HG03558 (cell line): ENCODE data around the gene KRIT1.

Experiments
- ATAC-seq: cut with Tn5 transposase; IDR thresholded peaks from one replicate; pipeline ENCODE4 v1.9.1; 2021; ENCODE audit warnings: moderate number of reproducible peaks; ENCODE audit not compliant: unreplicated experiment; ENCODE audit errors: extremely low read depth

KRIT1 gene

DNA sequence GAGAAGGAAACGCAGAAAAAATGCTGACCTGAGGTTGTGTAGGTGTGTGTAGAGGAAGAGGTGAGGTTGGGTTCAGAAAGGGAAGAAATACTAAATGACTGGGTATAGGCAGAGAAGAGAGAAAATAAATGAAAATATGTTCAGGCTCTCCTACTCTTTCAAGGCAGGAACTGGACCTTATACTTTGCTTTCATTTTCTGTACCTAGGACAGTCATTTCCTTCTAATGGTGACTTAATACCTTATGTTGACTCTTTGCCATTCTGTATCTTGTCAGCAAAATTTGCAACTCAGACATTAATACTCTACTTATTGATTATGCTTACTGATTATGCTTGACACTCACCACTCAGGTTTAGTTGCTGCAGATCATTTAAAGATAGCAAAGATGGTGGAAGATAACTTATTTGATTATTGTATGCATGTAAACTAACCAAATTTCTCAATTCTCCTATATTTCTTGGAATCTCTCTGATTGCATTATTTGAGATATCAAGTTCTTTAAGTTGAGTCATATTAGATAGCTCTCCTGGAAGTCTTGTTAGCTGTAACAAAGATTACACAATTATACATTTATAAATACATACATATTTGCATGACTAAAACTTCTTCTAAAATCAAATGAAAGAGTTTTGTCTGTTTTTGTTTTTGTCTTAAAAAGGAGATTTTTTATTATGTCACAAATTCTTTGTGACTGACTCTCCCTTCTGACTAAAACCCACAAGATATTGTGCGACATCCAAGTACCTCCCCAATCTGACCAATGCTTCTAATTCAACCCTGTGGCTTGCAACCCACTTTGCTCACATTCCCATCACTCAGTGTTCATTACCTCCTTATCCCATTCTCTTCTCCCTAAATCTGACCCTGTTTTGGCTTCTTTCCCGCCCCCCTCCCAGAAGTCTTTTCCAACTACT, 86.8 kb downstream of the KRIT1 start:
- ATAC-seq, result no peak

DNA sequence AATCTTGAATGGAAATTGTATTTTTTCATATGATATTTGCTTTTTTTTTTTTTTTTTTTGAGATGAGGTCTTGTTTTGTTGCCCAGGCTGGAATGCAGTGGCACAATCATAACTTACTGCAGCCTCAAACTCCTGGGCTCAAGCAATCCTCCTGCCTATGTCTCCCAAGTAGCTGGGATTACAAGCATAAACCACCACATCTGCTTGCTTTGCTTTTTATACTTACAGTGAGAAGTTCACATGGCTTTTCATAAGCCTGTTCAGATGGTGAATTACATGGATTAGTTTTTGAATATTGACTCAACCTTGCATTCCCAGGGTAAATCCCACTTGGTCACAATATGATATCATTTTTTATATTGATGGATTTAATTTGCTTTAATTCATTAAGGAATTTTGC, 88.7 kb downstream of the KRIT1 start:
- no peak for ATAC-seq

DNA sequence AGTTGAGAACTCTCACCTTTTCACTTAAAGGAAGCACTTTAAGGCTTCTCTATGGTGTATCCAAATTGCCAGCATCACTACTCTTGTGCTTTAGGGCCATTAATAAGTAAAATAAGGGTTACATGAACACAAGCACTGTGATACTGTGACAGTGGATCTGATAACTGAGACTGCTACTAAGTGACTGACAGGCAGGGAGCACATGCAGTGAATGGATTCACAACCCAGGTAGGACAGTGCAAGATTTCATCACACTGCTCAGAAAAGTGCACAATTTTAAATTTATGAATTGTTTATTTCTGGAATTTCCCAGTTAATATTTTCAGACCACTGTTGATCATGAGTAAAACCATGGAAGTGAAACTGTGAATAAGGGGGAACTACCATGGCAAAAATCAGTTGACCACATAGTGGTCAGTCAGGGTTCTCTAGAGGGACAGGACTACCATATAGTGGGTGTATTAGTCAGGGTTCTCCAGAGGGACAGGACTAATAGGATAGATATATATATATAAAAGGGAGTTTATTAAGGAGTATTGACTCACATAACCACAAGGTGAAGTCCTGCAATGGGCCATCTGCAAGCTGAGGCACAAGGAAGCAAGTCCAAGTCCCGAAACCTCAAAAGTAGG, 90.5 kb downstream of the KRIT1 start:
- ATAC-seq, result no peak

DNA sequence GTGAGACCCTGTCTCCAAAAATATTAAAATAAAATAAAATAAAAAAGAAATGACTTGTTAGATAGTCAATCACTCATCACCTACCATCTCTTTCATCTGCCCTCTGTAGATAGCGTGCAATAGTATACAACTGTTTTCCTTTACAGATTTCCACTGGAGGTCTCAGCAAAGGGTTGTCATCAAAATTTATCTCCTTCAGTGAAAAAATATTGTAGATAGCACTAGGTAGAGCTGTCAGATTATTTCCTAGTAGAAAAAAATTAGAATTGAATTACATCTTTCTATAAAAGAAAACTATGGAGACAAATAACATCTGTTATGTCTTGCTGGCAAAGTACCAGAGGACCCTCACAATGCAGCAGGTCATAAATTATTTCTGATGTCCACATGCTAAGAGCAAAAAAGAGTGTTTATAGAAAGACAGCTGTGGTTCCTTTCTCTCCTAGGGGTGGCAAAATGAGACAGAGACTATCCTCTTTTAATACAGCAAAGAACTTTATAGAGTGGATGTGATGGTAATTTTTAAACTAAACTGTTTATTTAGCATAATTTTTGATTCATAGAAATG, 95.2 kb downstream of the KRIT1 start:
- ATAC-seq, result no peak

DNA sequence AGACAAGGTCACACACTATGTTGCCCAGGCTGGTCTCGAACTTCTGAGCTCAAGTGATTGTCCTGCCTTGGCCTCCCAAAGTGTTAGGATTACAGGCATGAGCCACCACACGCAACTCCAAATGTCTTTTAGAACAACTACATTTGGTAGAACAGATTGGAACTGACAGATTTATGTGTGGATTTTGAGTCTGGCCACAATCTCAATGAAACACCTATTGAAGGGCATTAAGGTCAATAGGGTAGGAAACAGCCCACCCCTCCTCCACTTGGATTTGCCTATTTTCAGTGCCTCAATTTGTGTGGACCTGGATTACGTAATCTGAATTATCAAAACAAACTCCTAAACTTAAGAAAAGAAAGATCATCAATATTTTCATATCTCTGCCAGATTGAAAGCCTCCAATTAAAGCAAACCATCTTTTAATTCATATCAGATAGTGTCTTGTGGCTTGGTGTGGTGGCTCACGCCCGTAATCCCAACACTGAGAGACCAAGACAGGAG, 95.9 kb downstream of the KRIT1 start:
- ATAC-seq, result no peak
